SU-DHL-6 (cell line): ENCODE data around the gene ME3.

ENCODE experiments used
- CTCF ChIP-seq: fragments of 200-600 bp; sonication (generic); IDR thresholded peaks from one replicate; pipeline ENCODE4 v1.5.1; 2017; ENCODE audit warnings: antibody characterized with exemption, mild to moderate bottlenecking, low read length, moderate library complexity; ENCODE audit not compliant: insufficient read depth, poor library complexity, severe bottlenecking
- EZH2phosphoT487 ChIP-seq: fragments of 200-600 bp; sonication (generic), shearing (Covaris generic); conservative IDR thresholded peaks from 2 replicates; pipeline ENCODE4 v1.6.1; 2018; ENCODE audit warnings: mild to moderate bottlenecking, antibody characterized with exemption, low read length, moderate library complexity, mixed read lengths

- TF ChIP-seq CTCF (no peak), EZH2phosphoT487 (no peak)
These were observed 56.9 kb downstream of the ME3 start for GRCh38 chr11:86615487-86615886.
